ENCODE measurements around the gene EPB41L1.

EPB41L1 gene

DNA sequence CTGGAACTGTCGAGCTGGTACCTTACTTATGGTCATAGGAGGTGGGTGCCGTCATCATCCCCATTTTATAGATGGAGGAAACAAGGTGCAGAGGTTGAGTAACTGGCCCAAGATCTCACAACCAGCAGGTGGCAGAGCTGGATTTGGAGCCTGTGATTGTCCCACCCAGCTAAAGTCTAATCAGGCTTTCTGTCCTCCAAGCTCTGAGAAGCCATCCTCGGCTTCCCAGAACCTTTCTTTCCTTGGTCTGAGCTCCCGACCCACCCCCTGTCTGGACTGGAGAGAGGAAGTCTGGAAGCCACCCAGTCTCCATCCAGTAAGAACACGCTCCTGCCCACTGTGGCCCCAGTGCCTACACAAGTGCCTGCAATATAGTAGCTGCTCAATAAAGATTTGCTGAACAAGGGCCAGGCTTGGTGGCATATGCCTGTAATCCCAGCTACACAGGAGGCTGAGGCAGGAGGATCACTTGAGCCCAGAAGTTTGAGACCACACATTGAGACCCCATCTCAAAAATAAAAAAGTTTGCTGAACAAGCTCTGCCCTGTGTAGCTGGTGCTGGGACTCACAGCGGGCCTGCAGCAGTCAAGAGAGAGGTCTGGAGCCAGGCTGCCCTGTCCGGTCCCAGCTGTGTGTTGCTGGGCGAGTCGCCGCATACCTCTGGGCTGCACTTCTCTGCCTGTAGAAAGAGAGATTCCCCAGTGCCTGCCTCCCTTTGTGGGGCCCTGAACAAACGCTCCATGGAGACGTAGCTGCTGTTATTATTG is 119.1 kb downstream of the EPB41L1 start:
- in situ Hi-C loops (cut with MboI; ENCODE audit: low sequenced_read_pairs): no loop called here

DNA sequence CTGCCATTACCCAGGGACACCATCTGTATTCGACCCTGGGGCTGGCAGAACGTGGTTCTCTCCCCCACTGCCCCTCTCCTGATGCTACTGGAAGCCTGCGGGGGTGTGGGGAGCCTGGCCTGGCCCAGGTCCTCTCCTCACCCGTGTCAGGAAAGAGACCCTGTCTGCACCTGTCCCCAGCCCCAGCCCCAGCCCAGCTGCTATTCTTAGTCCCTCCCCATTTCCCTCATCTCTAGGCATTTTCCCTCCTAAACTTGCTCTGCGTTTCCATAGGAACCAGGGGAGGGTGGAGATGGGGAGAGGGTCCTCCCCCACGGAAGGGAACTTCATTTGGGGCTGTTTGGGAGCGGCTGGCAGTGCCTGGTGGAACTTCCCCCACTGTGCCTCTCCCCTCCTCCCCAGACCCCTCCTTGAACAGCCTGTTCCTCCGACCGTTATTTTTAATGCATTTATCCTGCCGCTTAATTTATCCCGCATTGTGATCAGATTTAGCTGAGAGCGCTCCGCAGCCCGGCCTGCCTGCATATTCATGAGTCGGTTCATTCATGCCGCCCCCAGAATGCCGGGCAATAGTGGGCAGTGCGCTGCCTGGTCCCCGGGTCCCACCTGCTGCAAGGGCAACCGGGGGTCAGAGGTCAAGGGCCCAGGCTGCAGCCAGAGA is 119.8 kb downstream of the EPB41L1 start:
- in situ Hi-C loops (cut with MboI; ENCODE audit: low sequenced_read_pairs): no loop called here

- in situ Hi-C loops (cut with MboI; ENCODE audit: low sequenced_read_pairs): no loop called here
Observed at GRCh38 chr20:36275011-36275410, 120.5 kb downstream of the EPB41L1 start.

DNA sequence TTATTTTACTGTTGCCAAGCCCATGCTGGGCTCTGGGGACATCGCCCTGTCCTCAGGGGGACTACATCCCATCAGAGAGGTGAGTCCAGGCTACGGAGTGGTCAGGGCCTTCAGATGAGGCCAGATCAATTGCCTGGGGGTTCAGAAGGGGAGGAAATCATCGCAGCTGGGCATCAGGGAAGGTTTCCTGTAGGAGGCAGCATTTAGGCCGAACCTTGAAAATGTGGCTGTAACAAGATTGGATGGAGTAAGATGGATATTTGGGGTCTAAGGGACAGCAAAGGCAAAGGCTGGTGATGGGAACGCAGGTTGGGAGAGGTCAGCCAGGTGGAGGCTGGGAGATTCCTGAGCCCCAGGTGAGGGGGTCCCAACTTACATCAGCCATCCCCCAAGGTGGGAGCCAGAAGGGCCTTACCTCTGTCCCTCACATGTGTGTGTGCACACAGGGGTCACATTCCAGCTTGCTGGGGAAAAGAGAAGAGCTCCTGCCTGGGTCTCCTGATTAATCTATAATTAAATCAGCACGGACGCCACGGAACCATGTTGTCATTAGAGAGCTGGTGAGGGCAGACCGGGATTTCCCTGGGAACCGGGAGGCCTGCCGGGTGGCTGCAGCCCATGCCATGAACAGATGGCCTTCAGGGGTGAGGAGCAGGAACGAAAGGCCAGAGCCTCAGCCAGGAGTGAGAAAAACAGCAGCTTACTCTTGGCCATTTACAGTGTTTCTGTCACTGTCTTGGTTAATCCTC is 121.1 kb downstream of the EPB41L1 start:
- in situ Hi-C loops (cut with MboI; ENCODE audit: low sequenced_read_pairs): no loop called here

DNA sequence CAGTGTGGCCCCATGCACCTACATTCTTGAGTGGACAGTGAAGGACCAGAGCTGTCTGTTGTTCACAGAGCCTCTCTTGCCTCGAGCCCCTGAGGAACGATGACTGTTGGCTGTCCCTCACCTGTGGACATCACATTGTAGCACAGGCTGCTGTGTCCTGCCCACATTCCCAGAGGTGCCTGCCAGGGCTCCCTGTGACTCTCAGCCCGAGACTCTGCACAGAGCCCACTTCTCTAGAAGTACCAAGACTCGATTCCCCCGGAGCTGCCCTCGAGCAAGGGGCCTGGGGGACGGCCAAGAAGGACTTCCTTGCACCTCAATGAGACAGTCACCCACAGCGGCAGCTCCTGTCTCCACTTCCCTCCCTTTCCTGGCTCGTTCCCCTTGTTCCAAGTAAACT is 123.0 kb downstream of the EPB41L1 start:
- in situ Hi-C loops (cut with MboI; ENCODE audit: low sequenced_read_pairs): no loop called here

GRCh38 chr20:36279362-36279761 is 124.8 kb downstream of the EPB41L1 start:
- in situ Hi-C loops (cut with MboI; ENCODE audit: low sequenced_read_pairs): no loop called here

- in situ Hi-C loops (cut with MboI; ENCODE audit: low sequenced_read_pairs): no loop called here
Observed at GRCh38 chr20:36279776-36280175, 125.2 kb downstream of the EPB41L1 start.

- in situ Hi-C loops (cut with MboI; ENCODE audit: low sequenced_read_pairs): no loop called here
Observed at GRCh38 chr20:36281785-36282380, 127.3 kb downstream of the EPB41L1 start.

Data from HL-60/S4 treated with retinoic acid at 250 ng/mL for 4 days and 3 days (cell line).